ENCODE results near the gene SLC35E2B. TPM values are rescaled to one million over a fixed set of nuclear protein-coding genes. Genes with fewer than 3 reads are reported as not detected.

SLC35E2B gene
- total RNA-seq, 4 donors from 2014 or later: 38.2 to 67.8 (median 46.1) TPM

DNA sequence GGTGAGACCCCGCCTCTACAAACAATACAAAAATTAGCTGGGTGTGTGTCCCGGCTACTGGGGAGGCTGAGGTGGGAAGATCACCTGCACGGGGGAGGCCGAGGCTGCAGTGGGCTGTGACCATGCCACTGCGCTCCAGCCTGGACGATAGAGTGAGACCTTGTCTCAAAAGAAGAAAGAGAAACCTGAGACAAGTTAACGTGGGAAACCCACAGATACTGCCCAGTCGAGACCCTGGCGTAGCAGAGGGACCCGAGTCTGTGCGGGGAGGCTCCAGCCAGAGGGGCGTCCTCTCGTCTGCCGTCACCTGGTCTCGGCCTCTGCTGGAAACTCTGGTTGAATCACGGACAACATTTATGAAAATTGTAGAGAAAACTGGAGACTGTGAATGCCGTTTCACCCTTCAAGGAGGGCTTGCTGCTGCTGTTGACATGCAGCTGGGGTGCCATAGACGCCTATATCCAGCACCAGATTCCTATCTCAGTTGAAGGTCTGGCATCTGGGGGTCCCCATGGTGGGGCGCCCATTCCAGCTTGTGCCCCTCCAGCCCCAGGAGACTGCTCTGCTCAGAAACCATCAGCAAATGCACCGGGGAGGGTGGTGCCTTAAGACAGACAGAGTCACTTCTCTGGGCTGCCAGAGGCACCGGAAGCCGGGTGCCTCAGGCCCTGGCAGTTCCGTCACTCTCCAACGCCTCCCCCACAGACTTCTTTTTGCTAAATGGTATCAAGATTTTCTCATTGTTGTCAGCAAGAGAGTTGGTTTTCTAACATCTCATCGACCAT, 20.2 kb downstream of the SLC35E2B start:
- no peaks in the 10 kb centered on the region for H3K9me3 ChIP-seq
- peaks cover 0 to 63% (median 3%) of the 10 kb centered on the region in 3 donors for H3K36me3 ChIP-seq
- H3K4me3 ChIP-seq: no peak overlapping the region
- no peaks in the 10 kb centered on the region for H3K27me3 ChIP-seq
- TF ChIP-seq, protein P1, sequence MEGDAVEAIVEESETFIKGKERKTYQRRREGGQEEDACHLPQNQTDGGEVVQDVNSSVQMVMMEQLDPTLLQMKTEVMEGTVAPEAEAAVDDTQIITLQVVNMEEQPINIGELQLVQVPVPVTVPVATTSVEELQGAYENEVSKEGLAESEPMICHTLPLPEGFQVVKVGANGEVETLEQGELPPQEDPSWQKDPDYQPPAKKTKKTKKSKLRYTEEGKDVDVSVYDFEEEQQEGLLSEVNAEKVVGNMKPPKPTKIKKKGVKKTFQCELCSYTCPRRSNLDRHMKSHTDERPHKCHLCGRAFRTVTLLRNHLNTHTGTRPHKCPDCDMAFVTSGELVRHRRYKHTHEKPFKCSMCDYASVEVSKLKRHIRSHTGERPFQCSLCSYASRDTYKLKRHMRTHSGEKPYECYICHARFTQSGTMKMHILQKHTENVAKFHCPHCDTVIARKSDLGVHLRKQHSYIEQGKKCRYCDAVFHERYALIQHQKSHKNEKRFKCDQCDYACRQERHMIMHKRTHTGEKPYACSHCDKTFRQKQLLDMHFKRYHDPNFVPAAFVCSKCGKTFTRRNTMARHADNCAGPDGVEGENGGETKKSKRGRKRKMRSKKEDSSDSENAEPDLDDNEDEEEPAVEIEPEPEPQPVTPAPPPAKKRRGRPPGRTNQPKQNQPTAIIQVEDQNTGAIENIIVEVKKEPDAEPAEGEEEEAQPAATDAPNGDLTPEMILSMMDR (IDR thresholded peaks at IDR 0.05): no peak
- TF ChIP-seq POLR2A (IDR thresholded peaks at IDR 0.05) (no peak), EP300 (IDR thresholded peaks at IDR 0.05) (no peak)
- no peaks in the 10 kb centered on the region for H3K4me1 ChIP-seq
- DNase-seq (ENCODE audit: low spot score in 2 of 2): peak in 1 of 2 donors; percentile 1
- H3K27ac ChIP-seq: no peak overlapping the region
- WGBS, 2 donors: 94 to 95% methylated on average over 25 of the region's 25 CpGs

DNA sequence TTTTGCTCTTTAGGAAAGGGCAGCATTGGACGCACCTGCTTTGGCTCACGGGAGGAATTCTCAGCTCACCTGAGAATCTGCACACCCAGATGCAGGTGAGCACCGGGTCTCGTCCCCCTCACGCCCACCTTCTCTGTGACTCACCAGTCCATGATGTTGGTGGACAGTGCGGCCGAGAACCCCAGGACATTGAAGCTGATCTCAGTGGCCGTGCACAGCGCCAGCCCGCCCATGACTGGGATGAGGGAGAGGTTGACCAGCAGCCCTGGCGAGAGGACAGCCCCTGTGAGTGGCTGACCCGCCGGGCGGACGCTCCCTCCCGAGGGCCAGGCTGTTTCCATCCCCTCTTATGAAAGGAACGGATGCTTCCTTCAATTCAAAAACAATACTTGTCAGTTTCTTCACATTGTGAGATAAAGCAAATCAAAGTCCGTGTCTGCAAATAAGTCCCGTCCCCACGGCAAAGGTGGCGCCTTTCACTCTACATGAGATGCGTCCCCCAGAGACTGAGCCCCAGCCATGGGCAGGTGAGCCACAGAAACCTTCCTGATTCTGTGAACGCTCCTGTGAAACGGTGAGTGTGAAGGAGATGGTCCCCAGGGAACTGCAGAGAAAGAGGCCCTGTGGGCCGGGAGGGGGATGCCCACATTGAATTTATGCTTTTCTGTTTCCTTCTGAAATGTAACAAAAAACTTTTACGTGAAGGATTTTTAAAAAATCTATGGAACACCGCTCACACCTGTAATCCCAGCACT, 21.1 kb downstream of the SLC35E2B start:
- no peaks in the 10 kb centered on the region for H3K27me3 ChIP-seq
- no peaks in the 10 kb centered on the region for H3K4me1 ChIP-seq
- TF ChIP-seq, protein P1 (IDR thresholded peaks at IDR 0.05): no peak
- TF ChIP-seq EP300 (IDR thresholded peaks at IDR 0.05): no peak
- TF ChIP-seq POLR2A (IDR thresholded peaks at IDR 0.05): no peak
- H3K9me3 ChIP-seq: no peaks in the 10 kb centered on the region
- DNase-seq (ENCODE audit: low spot score in 2 of 2): no peak
- WGBS, 2 donors: 87 to 88% methylated on average over 27 of the region's 27 CpGs
- H3K36me3 ChIP-seq: peaks cover 0 to 68% (median 3%) of the 10 kb centered on the region in 3 donors
- H3K27ac ChIP-seq: no peak overlapping the region
- H3K4me3 ChIP-seq: no peak overlapping the region

DNA sequence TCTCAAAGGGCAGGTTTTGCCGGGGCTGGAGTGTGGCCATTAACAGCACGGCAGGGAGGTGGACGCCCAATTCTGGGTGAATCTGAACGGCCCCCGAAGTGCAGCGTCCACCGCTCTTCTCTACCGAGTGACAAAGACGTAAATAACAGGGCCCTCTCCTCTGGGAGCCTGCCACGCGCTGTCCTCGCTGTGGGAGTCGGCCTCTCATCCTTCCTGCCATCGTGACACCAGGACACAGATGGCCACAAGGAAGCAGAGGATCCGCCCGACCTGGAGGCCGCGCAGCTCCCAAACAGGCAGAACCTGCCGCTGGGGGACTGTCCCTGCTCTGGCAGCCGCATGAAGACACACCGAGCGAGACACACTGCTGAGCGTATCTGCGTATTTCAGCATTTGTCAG, 21.7 kb downstream of the SLC35E2B start:
- no peak overlapping the region for H3K4me3 ChIP-seq
- H3K27me3 ChIP-seq: no peaks in the 10 kb centered on the region
- 91 to 93% methylated on average over 23 to 24 of the region's 24 CpGs for WGBS, 2 donors
- DNase-seq (ENCODE audit: low spot score in 2 of 2): no peak
- no peak overlapping the region for H3K27ac ChIP-seq
- no peaks in the 10 kb centered on the region for H3K9me3 ChIP-seq
- peaks cover 2 to 75% (median 10%) of the 10 kb centered on the region in 3 donors for H3K36me3 ChIP-seq
- TF ChIP-seq EP300 (IDR thresholded peaks at IDR 0.05) (no peak), POLR2A (IDR thresholded peaks at IDR 0.05) (no peak)
- TF ChIP-seq, protein P1 (IDR thresholded peaks at IDR 0.05): no peak
- H3K4me1 ChIP-seq: no peaks in the 10 kb centered on the region

DNA sequence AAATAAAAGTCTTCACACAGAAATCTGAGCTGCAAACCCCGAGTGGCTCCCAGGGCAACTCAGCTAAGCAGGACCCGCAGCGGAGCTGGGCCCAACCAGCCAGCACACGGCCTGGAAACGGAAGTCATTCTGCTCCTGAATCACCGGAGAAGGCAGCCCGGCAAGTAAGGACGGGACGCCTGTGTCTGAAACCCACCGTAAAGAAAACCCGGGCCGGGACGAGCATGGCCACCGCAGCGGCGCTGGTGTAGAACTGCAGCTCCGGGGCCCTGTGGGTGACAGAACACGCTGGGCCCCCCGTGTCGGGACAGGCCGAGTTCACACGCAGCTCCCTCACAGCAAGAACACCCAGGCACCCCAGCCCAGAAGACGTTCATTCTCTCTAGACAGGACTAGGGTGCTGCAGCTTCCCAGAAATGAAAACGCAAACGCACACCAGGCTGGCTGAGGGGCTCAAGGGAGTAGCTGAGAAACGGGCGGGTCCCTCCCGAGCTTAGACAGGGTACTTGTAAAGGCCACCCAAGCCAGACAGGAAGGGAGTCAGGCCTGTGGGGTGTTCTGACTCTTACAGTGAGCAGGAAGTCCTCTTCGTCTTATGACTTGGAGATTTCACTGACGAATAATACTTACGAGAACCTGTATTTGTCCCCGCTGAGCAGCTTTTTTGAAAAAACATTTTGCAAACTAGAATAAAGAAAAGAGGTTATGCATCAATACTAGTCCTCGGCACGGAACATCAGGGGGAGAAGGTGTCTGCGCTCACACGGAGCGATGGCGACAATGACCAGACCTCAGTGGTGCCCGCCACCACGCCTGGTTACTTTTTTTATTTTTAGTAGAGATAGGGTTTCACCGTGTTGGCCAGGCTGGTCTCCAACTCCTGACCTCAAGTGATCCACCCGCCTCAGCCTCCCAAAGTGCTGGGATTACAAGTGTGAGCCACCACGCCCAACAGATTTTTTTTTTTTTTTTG, 22.8 kb downstream of the SLC35E2B start:
- Histone ChIP-seq H3K9me3 (no peaks in the 10 kb centered on the region), H3K4me1 (no peaks in the 10 kb centered on the region), H3K27me3 (no peaks in the 10 kb centered on the region), H3K36me3 (peaks cover 5 to 80% (median 20%) of the 10 kb centered on the region in 3 donors), H3K4me3 (no peak overlapping the region), H3K27ac (no peak overlapping the region)
- TF ChIP-seq, protein P1 (IDR thresholded peaks at IDR 0.05): no peak
- no peak for TF ChIP-seq POLR2A (IDR thresholded peaks at IDR 0.05)
- TF ChIP-seq EP300 (IDR thresholded peaks at IDR 0.05): no peak
- WGBS, 2 donors: 88 to 91% methylated on average over 43 of the region's 43 CpGs
- no peak for DNase-seq (ENCODE audit: low spot score in 2 of 2)
